GM11168 (cell line): Measurements from ENCODE around the gene PSMD1.

Experiments used
- in situ Hi-C: fragments of 300-500 bp; cut with MboI; formaldehyde crosslinking; loops from one replicate; pipeline ENCODE4 v1.12.0; 2022; ENCODE audit warnings: low sequenced_read_pairs; ENCODE audit not compliant: unreplicated experiment

The PSMD1 gene

DNA sequence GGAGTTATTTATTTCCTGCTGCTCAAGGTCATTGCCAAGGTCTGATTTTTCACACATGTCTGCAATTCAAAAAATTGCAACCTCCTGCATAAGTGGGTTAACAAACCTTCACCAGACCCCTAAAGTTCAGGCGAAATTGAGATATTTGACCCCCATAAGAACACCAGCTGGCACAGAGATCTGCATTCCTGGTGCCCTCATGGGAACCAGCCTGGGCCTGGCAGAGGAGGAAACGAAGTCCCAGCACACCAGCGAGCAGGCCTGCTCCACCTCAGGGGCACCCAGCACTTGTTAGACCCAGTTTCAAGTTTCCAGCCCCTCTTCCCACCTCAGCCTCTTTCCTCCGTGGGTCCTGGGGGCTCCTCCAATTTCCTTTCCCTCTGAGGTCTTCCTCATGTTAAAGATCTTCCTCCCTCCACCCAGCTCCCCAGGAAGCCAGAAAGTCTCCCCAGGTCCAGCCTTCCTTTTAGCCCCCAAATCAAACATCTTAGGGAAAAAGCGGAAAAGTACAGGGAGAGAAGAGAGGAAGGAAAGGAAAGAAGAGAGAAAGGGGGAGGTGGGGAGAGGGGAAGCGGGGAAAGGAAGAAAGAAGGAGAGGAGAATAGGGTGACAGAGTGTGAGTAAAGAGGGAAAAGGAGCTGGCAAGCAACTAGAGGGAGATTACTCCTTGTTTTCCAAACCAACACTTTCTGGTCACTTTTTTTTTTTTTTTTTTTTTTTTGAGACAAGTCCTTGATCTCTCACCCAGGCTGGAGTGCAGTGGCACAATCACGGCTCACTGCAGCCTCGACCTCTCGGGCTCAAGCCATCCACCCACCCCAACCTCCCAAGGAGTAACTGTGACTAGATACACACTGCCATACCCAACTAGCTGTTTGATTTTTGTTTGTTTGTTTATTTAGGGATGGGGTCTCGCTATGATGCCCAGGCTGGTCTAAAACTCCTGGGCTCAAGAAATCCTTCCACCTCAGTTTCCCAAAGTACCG, 23.2 kb upstream of the PSMD1 start:
- in situ Hi-C loops = no loop called here

GRCh38 chr2:231034291-231034882, 22.3 kb upstream of the PSMD1 start:
- in situ Hi-C loops = no loop called here

DNA sequence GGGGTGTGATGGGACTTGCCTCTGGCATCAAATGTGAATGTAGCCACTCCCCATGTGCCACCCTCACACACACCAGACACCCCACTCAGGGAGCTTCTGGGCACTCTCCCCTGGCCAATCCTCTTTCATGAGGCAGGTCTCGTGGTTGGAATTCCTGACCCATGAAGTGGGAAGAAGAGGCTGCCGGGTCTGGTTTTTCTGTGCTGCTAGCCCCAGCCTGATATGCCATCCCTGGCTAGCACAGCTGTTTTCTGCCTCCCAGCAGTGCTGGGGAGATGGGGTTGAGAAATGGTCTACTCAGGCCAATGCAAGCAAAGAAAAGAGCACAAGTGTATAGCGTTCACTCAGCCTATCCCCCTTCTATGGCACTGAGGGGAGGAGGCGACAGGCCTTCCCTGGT, 20.5 kb upstream of the PSMD1 start:
- in situ Hi-C loops = no loop called here

DNA sequence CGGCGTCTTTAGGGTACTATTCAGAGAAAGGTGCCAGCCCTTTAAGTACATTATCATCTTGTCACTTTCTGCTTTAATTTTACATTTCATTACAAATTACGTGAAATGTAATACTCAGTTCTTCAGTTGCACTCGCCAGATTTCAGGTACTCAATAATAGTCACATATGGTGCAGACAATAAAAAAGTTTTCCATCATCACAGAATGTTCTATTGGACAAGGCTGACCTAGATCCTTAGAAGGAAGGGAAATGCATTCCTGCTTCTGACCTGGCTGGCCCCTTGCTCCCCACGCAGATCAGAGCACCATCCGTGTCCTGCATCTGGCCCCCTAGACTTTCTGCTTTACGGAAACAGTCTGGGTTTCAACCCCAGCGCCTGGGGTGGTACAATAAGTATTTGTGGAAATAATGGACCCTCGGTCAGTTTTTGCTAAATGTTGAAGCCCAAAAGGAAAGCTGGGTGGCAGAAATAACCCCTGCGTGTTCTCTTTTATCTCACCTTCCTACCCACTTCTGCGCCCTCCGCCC, 20.0 kb upstream of the PSMD1 start:
- in situ Hi-C loops = no loop called here

- in situ Hi-C loops = no loop called here
Measured at GRCh38 chr2:231037202-231037730, 19.4 kb upstream of the PSMD1 start, which contains the start of gene C2orf72. C2orf72 (plus strand) TSS chr2:231037523; CDS start chr2:231037566, 43 bp downstream.

- in situ Hi-C loops = no loop called here
Measured at GRCh38 chr2:231037731-231038482, 18.8 kb upstream of the PSMD1 start.

DNA sequence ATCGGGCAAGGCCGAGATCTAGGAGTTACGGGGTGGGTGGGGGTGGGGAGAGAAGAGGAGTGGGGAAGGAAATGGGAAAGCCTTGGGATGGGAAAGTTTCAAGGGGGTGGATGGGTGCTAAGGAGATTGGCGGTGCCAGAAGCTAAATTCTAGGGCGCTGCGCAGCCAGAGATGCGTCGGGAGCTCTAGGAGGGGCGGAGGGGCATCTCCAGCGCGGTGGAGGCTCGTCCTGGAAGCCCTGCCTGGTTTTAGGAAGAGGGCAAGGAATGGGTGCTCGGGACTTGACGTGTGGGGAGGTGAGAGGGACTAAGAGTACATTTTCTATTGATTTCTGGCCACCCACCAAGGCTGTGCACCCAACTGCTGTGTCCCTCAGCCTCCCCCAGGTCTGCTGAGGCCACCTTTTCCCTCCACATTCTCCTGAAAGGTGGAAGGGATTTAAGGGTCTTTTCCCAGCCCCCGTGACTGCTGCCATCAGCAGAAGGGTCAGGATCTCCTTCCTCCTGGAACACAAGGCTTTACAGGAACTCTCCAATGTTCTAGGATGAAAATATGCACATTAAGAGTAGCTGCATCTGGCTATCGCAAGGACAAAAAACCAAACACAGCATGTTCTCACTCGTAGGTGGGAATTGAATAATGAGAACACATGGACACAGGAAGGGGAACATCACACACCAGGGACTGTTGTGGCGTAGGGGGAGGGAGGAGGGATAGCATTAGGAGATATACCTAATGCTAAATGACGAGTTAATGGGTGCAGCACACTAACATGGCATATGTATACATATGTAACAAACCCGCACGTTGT, 18.0 kb upstream of the PSMD1 start:
- in situ Hi-C loops = no loop called here

DNA sequence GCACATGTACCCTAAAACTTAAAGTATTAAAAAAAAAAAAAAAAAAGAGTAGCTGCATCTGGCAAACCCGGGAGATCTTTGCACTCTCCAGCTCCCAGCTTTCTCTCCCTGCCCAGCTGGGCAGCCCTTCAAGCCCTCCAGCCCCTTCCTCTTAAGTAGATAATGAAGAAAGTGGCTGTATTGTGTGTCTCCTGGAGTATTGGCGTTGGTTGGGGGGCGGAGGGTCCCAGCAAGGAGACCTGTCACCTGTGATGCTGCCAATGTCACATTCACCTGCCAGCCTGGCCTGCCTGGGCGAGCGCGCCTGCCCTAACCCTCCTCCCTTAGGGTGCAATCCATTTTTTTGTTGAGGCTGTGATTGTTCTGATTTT, 17.4 kb upstream of the PSMD1 start:
- in situ Hi-C loops = no loop called here

DNA sequence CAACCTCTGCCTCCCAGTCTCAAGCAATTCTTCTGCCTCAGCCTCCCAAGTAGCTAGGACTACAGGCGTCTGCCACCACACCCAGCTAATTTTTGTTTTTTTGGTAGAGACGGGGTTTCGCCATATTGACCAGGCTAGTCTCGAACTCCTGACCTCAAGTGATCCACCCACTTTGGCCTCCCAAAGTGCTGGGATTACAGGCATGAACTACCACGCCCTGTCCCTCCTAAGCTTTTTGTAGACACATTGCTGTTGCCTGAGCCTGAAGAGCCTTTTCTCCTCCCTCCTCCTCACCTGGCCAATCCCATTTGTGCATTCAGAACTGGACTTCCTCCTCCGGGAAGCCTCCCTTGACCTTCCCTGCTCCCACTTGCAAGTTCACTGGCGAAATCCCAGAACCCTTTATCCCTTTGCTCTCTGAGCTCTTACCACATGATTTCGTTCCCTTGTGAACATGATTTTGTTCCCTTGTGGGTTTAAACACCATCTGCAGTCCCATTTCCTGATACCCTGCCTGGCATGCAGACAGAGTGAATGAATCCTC, 16.8 kb upstream of the PSMD1 start:
- in situ Hi-C loops = no loop called here

GRCh38 chr2:231041061-231041689, 15.5 kb upstream of the PSMD1 start:
- in situ Hi-C loops = no loop called here

GRCh38 chr2:231043796-231044195, 12.9 kb upstream of the PSMD1 start:
- in situ Hi-C loops = no loop called here

DNA sequence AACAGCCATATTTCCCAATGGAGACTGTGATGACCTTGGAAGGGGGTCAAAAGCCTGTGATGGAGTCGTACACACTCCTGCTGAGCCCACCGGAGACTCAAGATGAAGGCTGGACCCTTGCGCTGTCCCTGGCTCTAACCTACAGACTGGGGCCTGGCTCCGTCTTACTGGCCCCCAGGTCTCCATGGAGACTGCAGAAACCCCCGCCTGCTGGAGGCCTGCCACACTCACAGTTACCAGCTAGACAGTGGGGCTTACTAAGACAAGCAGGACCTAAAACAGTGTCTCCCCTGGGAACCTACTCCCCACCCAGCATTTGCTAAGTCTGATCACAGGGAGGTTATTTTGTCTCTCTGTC, 9.8 kb upstream of the PSMD1 start:
- in situ Hi-C loops = no loop called here

DNA sequence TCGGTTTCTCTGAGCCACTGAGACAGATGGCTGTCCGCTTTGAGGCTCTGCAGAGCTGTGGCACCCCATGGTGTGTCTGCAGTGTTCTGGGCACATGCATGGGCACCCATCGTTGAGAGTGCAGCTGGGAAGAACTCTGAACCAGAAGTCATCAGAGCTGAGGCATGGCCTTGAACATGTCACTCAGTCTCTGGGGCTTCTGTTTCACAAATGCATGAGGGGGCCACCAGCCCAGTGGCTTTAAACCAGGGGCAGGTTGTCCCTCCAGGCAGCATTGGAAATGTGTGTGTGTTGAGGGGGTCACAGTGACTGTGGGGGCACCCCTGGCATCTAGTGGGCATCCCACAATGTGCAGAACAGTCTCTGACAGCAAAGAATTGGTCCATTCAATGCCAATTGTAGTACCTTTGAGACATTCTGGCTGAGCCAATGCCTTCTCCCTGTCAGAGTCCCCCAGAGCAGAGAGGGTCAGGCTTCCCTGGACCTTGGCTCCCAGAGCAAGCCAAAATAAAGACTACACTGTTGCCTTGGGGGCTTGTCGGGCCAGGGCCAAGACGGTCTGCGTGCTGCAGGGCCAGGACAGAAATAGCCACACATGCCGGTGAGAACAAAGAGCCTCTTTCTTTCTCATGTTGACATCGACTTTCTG, 9.3 kb upstream of the PSMD1 start:
- in situ Hi-C loops = no loop called here

GRCh38 chr2:231047923-231048915, 8.4 kb upstream of the PSMD1 start:
- in situ Hi-C loops = no loop called here

GRCh38 chr2:231049286-231050017, 7.2 kb upstream of the PSMD1 start:
- in situ Hi-C loops = no loop called here

GRCh38 chr2:231050018-231050901, 6.4 kb upstream of the PSMD1 start:
- in situ Hi-C loops = no loop called here
